WERI-Rb-1 (cell line): ENCODE results near the gene SYTL1.

Experiments
- DNase-seq: peaks from one replicate; pipeline ENCODE4 v3.0.0-alpha.2; 2020
- H3K27ac ChIP-seq: fragments of 250-450 bp; sonication (Bioruptor Pico); 2 replicates; pipeline ENCODE4 v1.5.1; 2020; ENCODE audit warnings: mild to moderate bottlenecking, moderate library complexity
- H3K27me3 ChIP-seq: fragments of 250-450 bp; sonication (Bioruptor Pico); 2 replicates; pipeline ENCODE4 v1.5.1; 2021; ENCODE audit warnings: mild to moderate bottlenecking, low read depth, moderate library complexity; ENCODE audit not compliant: insufficient read depth, severe bottlenecking
- H3K36me3 ChIP-seq: fragments of 250-450 bp; sonication (Bioruptor Pico); 2 replicates; pipeline ENCODE4 v1.5.1; 2020; ENCODE audit warnings: mild to moderate bottlenecking, moderate library complexity
- H3K4me3 ChIP-seq: 2 replicates; pipeline ENCODE4 v1.5.1; 2011; ENCODE audit warnings: low read depth, mild to moderate bottlenecking, control low read depth, low read length
- H3K9me3 ChIP-seq: fragments of 250-450 bp; sonication (Bioruptor Pico); 2 replicates; pipeline ENCODE4 v1.5.1; 2021; ENCODE audit warnings: mild to moderate bottlenecking, moderate library complexity; ENCODE audit not compliant: severe bottlenecking
- CTCF ChIP-seq: IDR thresholded peaks from 2 replicates; pipeline ENCODE4 v1.5.1; 2011; ENCODE audit warnings: low read depth, mild to moderate bottlenecking, control low read depth, inconsistent platforms, low read length

The SYTL1 gene

GRCh38 chr1:27321813-27322568, 19.8 kb upstream of the SYTL1 start, which contains the start of gene TMEM222:
TMEM222 (plus strand) TSS chr1:27322163; CDS start chr1:27322198, 35 bp downstream.
- H3K4me3 ChIP-seq: peak within 1 kb of the TSS; percentile 100
- DNase-seq: peak; percentile 96
- H3K9me3 ChIP-seq: no peaks in the 10 kb centered on the region
- H3K36me3 ChIP-seq: peaks cover 27% of the 10 kb centered on the region
- TF ChIP-seq CTCF: no peak
- peak within 1 kb of the TSS; percentile 85 for H3K27ac ChIP-seq
- H3K27me3 ChIP-seq: no peaks in the 10 kb centered on the region

DNA sequence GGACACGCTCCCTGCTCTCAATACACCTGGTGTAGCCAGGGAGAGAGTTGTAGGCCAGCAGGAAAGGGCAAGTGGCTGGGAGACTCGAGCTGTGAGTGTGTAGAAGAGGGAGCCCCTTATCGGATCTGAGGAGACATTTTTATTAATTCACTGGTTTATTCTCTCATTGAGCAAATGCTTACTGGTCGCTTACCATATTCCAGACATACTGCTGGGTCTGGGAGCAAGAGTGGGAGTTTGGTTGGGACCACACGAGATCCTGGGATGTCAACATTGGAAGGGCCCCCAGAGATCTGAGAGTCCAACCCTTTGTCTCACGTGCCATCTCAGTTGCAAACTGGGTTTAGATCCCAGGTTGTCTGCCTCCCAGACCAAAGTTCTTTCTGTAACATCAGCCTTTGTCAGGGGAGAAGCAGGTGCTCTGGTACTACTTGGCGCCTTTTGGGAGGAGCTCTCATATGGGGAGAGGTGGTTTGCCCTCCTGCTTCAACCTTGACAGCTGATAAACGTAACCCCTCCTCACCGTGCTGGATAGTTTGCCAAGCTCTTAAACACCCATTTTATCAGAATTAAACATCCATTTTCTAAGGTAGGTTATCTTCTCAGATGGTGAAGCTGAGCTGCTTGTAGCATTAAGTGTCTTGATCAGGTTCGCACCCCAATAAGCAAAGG, 19.1 kb upstream of the SYTL1 start:
- Histone ChIP-seq H3K27me3 (no peaks in the 10 kb centered on the region), H3K36me3 (peaks cover 27% of the 10 kb centered on the region), H3K9me3 (no peaks in the 10 kb centered on the region), H3K27ac (peak overlapping the region; percentile 85), H3K4me3 (peak overlapping the region; percentile 100)
- no peak for TF ChIP-seq CTCF
- DNase-seq: no peak

DNA sequence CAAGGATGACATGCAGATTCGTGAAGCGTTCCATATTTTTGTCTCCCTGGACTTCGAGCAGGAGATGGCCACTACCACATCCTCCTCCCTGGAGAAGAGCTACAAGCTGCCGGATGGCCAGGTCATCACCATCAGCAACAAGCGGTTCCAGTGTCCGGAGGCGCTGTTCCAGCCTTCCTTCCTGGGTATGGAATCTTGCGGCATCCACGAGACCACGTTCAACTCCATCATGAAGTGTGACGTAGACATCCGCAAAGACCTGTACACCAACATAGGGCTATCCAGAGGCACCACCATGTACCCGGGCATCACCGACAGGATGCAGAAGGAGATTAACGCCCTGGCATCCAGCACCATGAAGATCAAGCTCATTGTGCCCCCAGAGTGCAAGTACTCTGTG, 16.5 kb upstream of the SYTL1 start:
- H3K4me3 ChIP-seq: no peak overlapping the region
- no peak for DNase-seq
- no peaks in the 10 kb centered on the region for H3K9me3 ChIP-seq
- H3K36me3 ChIP-seq: peaks cover 44% of the 10 kb centered on the region
- no peak for TF ChIP-seq CTCF
- no peak overlapping the region for H3K27ac ChIP-seq
- H3K27me3 ChIP-seq: no peaks in the 10 kb centered on the region

GRCh38 chr1:27327964-27328363, 13.9 kb upstream of the SYTL1 start:
- H3K27ac ChIP-seq: peak overlapping the region; percentile 64
- H3K9me3 ChIP-seq: no peaks in the 10 kb centered on the region
- DNase-seq: no peak
- no peaks in the 10 kb centered on the region for H3K27me3 ChIP-seq
- no peak overlapping the region for H3K4me3 ChIP-seq
- peaks cover 57% of the 10 kb centered on the region for H3K36me3 ChIP-seq
- TF ChIP-seq CTCF: no peak

GRCh38 chr1:27330786-27331185, 11.0 kb upstream of the SYTL1 start:
- peaks cover 52% of the 10 kb centered on the region for H3K36me3 ChIP-seq
- H3K4me3 ChIP-seq: no peak overlapping the region
- no peak for TF ChIP-seq CTCF
- H3K27me3 ChIP-seq: no peaks in the 10 kb centered on the region
- no peak overlapping the region for H3K27ac ChIP-seq
- H3K9me3 ChIP-seq: no peaks in the 10 kb centered on the region
- no peak for DNase-seq
